Keratinocyte (primary cell): Measurements from ENCODE around the gene SH2D4B. TPM values are rescaled to one million over a fixed set of nuclear protein-coding genes. Genes with fewer than 3 reads are reported as not detected.
A peak's percentile ranks its signal among the peaks of the same experiment; 100 is the strongest.

Source experiments
- DNase-seq: peaks from one replicate; pipeline ENCODE4 v3.0.0-alpha.2; 2011; ENCODE audit warnings: low read depth, missing footprints, low spot score
- FAIRE-seq: peaks from 2 replicates; lab custom pipeline; 2011; peaks lifted over from hg19 to GRCh38; lab: Jason Lieb, UNC
- H2AFZ ChIP-seq: 2 replicates; pipeline ENCODE4 v1.6.0; 2012; ENCODE audit warnings: low read length, control low read depth, inconsistent platforms; ENCODE audit not compliant: control insufficient read depth
- H3K27ac ChIP-seq: 2 replicates; pipeline ENCODE4 v1.5.1; 2011; ENCODE audit warnings: low read length; ENCODE audit not compliant: control insufficient read depth, insufficient read depth
- H3K27me3 ChIP-seq: 3 replicates; pipeline ENCODE4 v1.6.0; 2011; ENCODE audit warnings: low read length; ENCODE audit not compliant: control insufficient read depth, insufficient read depth; ENCODE audit errors: extremely low read depth
- H3K36me3 ChIP-seq, 2 experiments: 2 replicates in 1 of 2; 3 replicates in 1 of 2; pipeline ENCODE4 v1.5.1; 2011; ENCODE audit warnings: low read length in 2 of 2, mild to moderate bottlenecking in 1 of 2; ENCODE audit not compliant: control insufficient read depth in 2 of 2, insufficient read depth in 2 of 2; ENCODE audit errors: extremely low read depth in 1 of 2
- H3K4me1 ChIP-seq: 3 replicates; pipeline ENCODE4 v1.5.1; 2011; ENCODE audit warnings: low read length; ENCODE audit not compliant: control insufficient read depth, insufficient read depth; ENCODE audit errors: extremely low read depth
- H3K4me2 ChIP-seq: 3 replicates; pipeline ENCODE4 v1.6.0; 2011; ENCODE audit warnings: low read depth, low read length; ENCODE audit not compliant: control insufficient read depth, insufficient read depth; ENCODE audit errors: extremely low read depth
- H3K4me3 ChIP-seq, 3 experiments: fragments of 200-600 bp in 1 of 3; sonication (generic) in 1 of 3; 2 replicates in 2 of 3; 3 replicates in 1 of 3; pipeline ENCODE4 v1.5.1; 2011 to 2016; ENCODE audit warnings: low read length in 3 of 3, mild to moderate bottlenecking in 3 of 3, control low read depth in 2 of 3, inconsistent platforms in 1 of 3, low read depth in 1 of 3, mixed read lengths in 1 of 3, mixed run types in 1 of 3, moderate library complexity in 1 of 3; ENCODE audit not compliant: control insufficient read depth in 2 of 3, insufficient read depth in 2 of 3; ENCODE audit errors: extremely low read depth in 1 of 3
- H3K79me2 ChIP-seq: 2 replicates; pipeline ENCODE4 v1.6.0; 2012; ENCODE audit warnings: low read length; ENCODE audit not compliant: control insufficient read depth, insufficient read depth
- H3K9ac ChIP-seq: 3 replicates; pipeline ENCODE4 v1.6.0; 2011; ENCODE audit warnings: low read length; ENCODE audit not compliant: control insufficient read depth, insufficient read depth; ENCODE audit errors: extremely low read depth
- H3K9me1 ChIP-seq: 3 replicates; pipeline ENCODE4 v1.6.0; 2011; ENCODE audit warnings: low read length; ENCODE audit not compliant: control insufficient read depth, insufficient read depth; ENCODE audit errors: extremely low read depth
- H3K9me3 ChIP-seq: 2 replicates; pipeline ENCODE4 v1.5.1; 2012; ENCODE audit warnings: low read depth, low read length; ENCODE audit not compliant: control insufficient read depth
- H4K20me1 ChIP-seq: 3 replicates; pipeline ENCODE4 v1.6.0; 2011; ENCODE audit warnings: low read length; ENCODE audit not compliant: control insufficient read depth, insufficient read depth; ENCODE audit errors: extremely low read depth
- CTCF ChIP-seq, 3 experiments: IDR thresholded peaks in 1 of 3; conservative IDR thresholded peaks in 1 of 3; optimal IDR thresholded peaks in 1 of 3; 2 replicates in 2 of 3; 3 replicates in 1 of 3; pipeline versions ENCODE3 to v1.5.1; 2011; ENCODE audit warnings: low read length in 3 of 3, mild to moderate bottlenecking in 3 of 3, moderate library complexity in 2 of 3, control low read depth in 1 of 3, inconsistent platforms in 1 of 3; ENCODE audit not compliant: insufficient read depth in 2 of 3; ENCODE audit errors: extremely low read depth in 1 of 3
- EZH2 ChIP-seq: IDR thresholded peaks from one replicate; pipeline ENCODE4 v1.6.1; 2012; ENCODE audit warnings: inconsistent platforms, mild to moderate bottlenecking, low read length, moderate library complexity
- dilution Hi-C: fragments of 300-500 bp; cut with MboI; formaldehyde crosslinking; loops from one replicate; pipeline ENCODE4 v1.7.0; 2020; ENCODE audit warnings: low sequenced_read_pairs; ENCODE audit not compliant: extremely low pct_ligation_motif_present
- polyA plus RNA-seq, 5 experiments: library from polyadenylated mRNA; depleted of rRNA in 3 of 5; stranded (reverse) in 3 of 5; stranded (forward) in 1 of 5; unstranded in 1 of 5; fragments of >200 nt; gene quantifications; 1 replicate in 1 of 5; 2 replicates in 3 of 5; 3 replicates in 1 of 5; pipeline versions ENCODE4 v1.2.1 to v1.2.3, GENCODE V29; 2011 to 2012; ENCODE audit warnings: missing spikeins in 2 of 5, low read depth in 1 of 5, low replicate concordance in 1 of 5

The SH2D4B gene
- polyA plus RNA-seq, 1 donor (not counting 4 experiments of a cell fraction or from before 2014, with no cell fraction given), result 0.22 TPM

GRCh38 chr10:80503584-80504157, 34.0 kb upstream of the SH2D4B start:
- peaks cover 97% of the 10 kb centered on the region for H3K4me1 ChIP-seq
- H3K4me2 ChIP-seq, result peak overlapping the region; percentile 48
- H3K4me3 ChIP-seq, result no peak overlapping the region
- H3K27ac ChIP-seq, result peak overlapping the region; percentile 89
- no peaks in the 10 kb centered on the region for H3K27me3 ChIP-seq
- no peak for TF ChIP-seq CTCF (optimal IDR thresholded peaks at IDR 0.05 in 1 of 3, IDR thresholded peaks at IDR 0.05 in 1 of 3, conservative IDR thresholded peaks at IDR 0.05 in 1 of 3; ENCODE audit: extremely low read depth in 1 of 3, insufficient read depth in 2 of 3, low read length in 3 of 3)
- no peak for TF ChIP-seq EZH2
- H4K20me1 ChIP-seq, result no peaks in the 10 kb centered on the region
- dilution Hi-C loops, result no loop called here
- peaks cover 63% of the 10 kb centered on the region for H3K79me2 ChIP-seq
- DNase-seq (no peak), FAIRE-seq (no peak)
- no peaks in the 10 kb centered on the region for H3K9me1 ChIP-seq
- peak overlapping the region; percentile 72 for H3K9ac ChIP-seq
- peaks cover 7 to 28% of the 10 kb centered on the region in 2 experiments for H3K36me3 ChIP-seq
- no peak overlapping the region for H2AFZ ChIP-seq
- no peaks in the 10 kb centered on the region for H3K9me3 ChIP-seq

GRCh38 chr10:80504158-80504811, 33.4 kb upstream of the SH2D4B start:
- dilution Hi-C loops, result no loop called here
- Histone ChIP-seq H3K27me3 (no peaks in the 10 kb centered on the region), H3K27ac (peak overlapping the region; percentile 89), H3K4me1 (peaks cover 97% of the 10 kb centered on the region), H3K9ac (peak overlapping the region; percentile 72), H3K79me2 (peaks cover 64% of the 10 kb centered on the region), H3K36me3 (peaks cover 8 to 29% of the 10 kb centered on the region in 2 experiments), H4K20me1 (no peaks in the 10 kb centered on the region), H3K9me1 (no peaks in the 10 kb centered on the region), H3K4me2 (peak overlapping the region; percentile 27), H3K4me3 (no peak overlapping the region), H3K9me3 (no peaks in the 10 kb centered on the region), H2AFZ (no peak overlapping the region)
- DNase-seq, result no peak
- peak; percentile 23 for FAIRE-seq
- TF ChIP-seq EZH2, result no peak
- no peak for TF ChIP-seq CTCF (optimal IDR thresholded peaks at IDR 0.05 in 1 of 3, IDR thresholded peaks at IDR 0.05 in 1 of 3, conservative IDR thresholded peaks at IDR 0.05 in 1 of 3; ENCODE audit: extremely low read depth in 1 of 3, insufficient read depth in 2 of 3, low read length in 3 of 3)
